ENCODE data around the gene LAMC2.

- TF ChIP-seq POLR2AphosphoS5 (IDR thresholded peaks at IDR 0.05) (no peak), CTCF (IDR thresholded peaks at IDR 0.05) (no peak), EP300 (IDR thresholded peaks at IDR 0.05) (no peak), POLR2A (IDR thresholded peaks at IDR 0.05) (no peak)
Observed at GRCh38 chr1:183259924-183260323, 73.9 kb downstream of the LAMC2 start.
